ENCODE results near the gene NCAM1. TPM values are rescaled to one million over a fixed set of nuclear protein-coding genes. Genes with fewer than 3 reads are reported as not detected.

The NCAM1 gene
- total and polyA plus RNA-seq, 2 experiments from 2014 or later: 0.76 to 1.6 TPM

DNA sequence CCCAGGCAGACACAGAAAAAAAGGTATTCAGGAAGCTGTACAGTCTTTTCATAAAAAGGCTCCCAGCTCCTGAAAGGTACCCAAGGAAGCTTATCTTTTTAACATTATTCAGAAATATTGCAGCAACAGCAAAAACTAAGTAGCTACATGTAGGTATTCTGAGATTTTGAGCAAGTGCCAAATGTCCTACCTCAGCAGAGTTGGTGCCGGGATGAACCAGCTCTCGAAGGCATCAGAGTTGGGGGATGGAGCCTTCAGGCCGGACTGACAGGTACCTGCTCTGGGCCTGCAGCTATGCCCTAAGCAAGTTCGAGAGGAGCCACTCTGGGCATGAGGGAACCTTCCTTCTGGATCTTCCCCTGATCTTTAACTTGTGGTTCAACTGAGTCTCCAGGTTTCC is 276.0 kb downstream of the NCAM1 start:
- Histone ChIP-seq H3K27me3 (ENCODE audit: insufficient read depth) (no peaks in the 10 kb centered on the region), H3K9me2 (ENCODE audit: insufficient read depth) (no peaks in the 10 kb centered on the region), H3K79me2 (replicated peaks; ENCODE audit: insufficient read depth) (no peaks in the 10 kb centered on the region), H3K4me1 (ENCODE audit: insufficient read depth) (peaks cover 2% of the 10 kb centered on the region; the same call in 1 of the 2 replicates), H3K4me2 (no peak overlapping the region), H3F3A (replicated peaks; ENCODE audit: low read depth) (no peaks in the 10 kb centered on the region), H3K4me3 (no peak overlapping the region), H3K36me3 (ENCODE audit: insufficient read depth) (no peaks in the 10 kb centered on the region), H2AFZ (no peak overlapping the region), H3K27ac (ENCODE audit: low read depth) (no peak overlapping the region), H4K20me1 (replicated peaks; ENCODE audit: insufficient read depth) (no peaks in the 10 kb centered on the region)
- ATAC-seq: no peak
- Mint-ChIP-seq H3K36me3 (ENCODE audit: low read depth) (no peaks in the 10 kb centered on the region; the same call in 2 of the 3 replicates), H3K4me1 (no peaks in the 10 kb centered on the region), H3K4me3 (no peak overlapping the region), H3K9me3 (no peaks in the 10 kb centered on the region), H3K27ac (no peak overlapping the region), H3K27me3 (ENCODE audit: insufficient read depth, low read depth, poor library complexity) (peaks cover 3% of the 10 kb centered on the region)
- TF ChIP-seq, protein P1, sequence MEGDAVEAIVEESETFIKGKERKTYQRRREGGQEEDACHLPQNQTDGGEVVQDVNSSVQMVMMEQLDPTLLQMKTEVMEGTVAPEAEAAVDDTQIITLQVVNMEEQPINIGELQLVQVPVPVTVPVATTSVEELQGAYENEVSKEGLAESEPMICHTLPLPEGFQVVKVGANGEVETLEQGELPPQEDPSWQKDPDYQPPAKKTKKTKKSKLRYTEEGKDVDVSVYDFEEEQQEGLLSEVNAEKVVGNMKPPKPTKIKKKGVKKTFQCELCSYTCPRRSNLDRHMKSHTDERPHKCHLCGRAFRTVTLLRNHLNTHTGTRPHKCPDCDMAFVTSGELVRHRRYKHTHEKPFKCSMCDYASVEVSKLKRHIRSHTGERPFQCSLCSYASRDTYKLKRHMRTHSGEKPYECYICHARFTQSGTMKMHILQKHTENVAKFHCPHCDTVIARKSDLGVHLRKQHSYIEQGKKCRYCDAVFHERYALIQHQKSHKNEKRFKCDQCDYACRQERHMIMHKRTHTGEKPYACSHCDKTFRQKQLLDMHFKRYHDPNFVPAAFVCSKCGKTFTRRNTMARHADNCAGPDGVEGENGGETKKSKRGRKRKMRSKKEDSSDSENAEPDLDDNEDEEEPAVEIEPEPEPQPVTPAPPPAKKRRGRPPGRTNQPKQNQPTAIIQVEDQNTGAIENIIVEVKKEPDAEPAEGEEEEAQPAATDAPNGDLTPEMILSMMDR (conservative IDR thresholded peaks at IDR 0.05; ENCODE audit: low read depth in 2 of 2): no peak
- TF ChIP-seq JUNB (IDR thresholded peaks at IDR 0.05; ENCODE audit: unreplicated experiment) (no peak), STAT1 (IDR thresholded peaks at IDR 0.05; ENCODE audit: unreplicated experiment) (no peak), POLR2AphosphoS5 (IDR thresholded peaks at IDR 0.05; ENCODE audit: low read depth) (no peak), EZH2 (IDR thresholded peaks at IDR 0.05; ENCODE audit: low read depth, unreplicated experiment) (no peak), NANOG (IDR thresholded peaks at IDR 0.05; ENCODE audit: borderline replicate concordance) (no peak), EZH2phosphoT487 (IDR thresholded peaks at IDR 0.05; ENCODE audit: unreplicated experiment) (no peak), ZNF114 (CRISPR knock-in tag; IDR thresholded peaks at IDR 0.05) (no peak), CREB1 (CRISPR knock-in tag; IDR thresholded peaks at IDR 0.05; ENCODE audit: low read depth) (no peak), ZNF331 (CRISPR knock-in tag; IDR thresholded peaks at IDR 0.05; ENCODE audit: low read depth) (no peak)
- TF ChIP-seq, protein P2, sequence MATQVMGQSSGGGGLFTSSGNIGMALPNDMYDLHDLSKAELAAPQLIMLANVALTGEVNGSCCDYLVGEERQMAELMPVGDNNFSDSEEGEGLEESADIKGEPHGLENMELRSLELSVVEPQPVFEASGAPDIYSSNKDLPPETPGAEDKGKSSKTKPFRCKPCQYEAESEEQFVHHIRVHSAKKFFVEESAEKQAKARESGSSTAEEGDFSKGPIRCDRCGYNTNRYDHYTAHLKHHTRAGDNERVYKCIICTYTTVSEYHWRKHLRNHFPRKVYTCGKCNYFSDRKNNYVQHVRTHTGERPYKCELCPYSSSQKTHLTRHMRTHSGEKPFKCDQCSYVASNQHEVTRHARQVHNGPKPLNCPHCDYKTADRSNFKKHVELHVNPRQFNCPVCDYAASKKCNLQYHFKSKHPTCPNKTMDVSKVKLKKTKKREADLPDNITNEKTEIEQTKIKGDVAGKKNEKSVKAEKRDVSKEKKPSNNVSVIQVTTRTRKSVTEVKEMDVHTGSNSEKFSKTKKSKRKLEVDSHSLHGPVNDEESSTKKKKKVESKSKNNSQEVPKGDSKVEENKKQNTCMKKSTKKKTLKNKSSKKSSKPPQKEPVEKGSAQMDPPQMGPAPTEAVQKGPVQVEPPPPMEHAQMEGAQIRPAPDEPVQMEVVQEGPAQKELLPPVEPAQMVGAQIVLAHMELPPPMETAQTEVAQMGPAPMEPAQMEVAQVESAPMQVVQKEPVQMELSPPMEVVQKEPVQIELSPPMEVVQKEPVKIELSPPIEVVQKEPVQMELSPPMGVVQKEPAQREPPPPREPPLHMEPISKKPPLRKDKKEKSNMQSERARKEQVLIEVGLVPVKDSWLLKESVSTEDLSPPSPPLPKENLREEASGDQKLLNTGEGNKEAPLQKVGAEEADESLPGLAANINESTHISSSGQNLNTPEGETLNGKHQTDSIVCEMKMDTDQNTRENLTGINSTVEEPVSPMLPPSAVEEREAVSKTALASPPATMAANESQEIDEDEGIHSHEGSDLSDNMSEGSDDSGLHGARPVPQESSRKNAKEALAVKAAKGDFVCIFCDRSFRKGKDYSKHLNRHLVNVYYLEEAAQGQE (IDR thresholded peaks at IDR 0.05; ENCODE audit: unreplicated experiment): no peak
- TF ChIP-seq, protein P3, sequence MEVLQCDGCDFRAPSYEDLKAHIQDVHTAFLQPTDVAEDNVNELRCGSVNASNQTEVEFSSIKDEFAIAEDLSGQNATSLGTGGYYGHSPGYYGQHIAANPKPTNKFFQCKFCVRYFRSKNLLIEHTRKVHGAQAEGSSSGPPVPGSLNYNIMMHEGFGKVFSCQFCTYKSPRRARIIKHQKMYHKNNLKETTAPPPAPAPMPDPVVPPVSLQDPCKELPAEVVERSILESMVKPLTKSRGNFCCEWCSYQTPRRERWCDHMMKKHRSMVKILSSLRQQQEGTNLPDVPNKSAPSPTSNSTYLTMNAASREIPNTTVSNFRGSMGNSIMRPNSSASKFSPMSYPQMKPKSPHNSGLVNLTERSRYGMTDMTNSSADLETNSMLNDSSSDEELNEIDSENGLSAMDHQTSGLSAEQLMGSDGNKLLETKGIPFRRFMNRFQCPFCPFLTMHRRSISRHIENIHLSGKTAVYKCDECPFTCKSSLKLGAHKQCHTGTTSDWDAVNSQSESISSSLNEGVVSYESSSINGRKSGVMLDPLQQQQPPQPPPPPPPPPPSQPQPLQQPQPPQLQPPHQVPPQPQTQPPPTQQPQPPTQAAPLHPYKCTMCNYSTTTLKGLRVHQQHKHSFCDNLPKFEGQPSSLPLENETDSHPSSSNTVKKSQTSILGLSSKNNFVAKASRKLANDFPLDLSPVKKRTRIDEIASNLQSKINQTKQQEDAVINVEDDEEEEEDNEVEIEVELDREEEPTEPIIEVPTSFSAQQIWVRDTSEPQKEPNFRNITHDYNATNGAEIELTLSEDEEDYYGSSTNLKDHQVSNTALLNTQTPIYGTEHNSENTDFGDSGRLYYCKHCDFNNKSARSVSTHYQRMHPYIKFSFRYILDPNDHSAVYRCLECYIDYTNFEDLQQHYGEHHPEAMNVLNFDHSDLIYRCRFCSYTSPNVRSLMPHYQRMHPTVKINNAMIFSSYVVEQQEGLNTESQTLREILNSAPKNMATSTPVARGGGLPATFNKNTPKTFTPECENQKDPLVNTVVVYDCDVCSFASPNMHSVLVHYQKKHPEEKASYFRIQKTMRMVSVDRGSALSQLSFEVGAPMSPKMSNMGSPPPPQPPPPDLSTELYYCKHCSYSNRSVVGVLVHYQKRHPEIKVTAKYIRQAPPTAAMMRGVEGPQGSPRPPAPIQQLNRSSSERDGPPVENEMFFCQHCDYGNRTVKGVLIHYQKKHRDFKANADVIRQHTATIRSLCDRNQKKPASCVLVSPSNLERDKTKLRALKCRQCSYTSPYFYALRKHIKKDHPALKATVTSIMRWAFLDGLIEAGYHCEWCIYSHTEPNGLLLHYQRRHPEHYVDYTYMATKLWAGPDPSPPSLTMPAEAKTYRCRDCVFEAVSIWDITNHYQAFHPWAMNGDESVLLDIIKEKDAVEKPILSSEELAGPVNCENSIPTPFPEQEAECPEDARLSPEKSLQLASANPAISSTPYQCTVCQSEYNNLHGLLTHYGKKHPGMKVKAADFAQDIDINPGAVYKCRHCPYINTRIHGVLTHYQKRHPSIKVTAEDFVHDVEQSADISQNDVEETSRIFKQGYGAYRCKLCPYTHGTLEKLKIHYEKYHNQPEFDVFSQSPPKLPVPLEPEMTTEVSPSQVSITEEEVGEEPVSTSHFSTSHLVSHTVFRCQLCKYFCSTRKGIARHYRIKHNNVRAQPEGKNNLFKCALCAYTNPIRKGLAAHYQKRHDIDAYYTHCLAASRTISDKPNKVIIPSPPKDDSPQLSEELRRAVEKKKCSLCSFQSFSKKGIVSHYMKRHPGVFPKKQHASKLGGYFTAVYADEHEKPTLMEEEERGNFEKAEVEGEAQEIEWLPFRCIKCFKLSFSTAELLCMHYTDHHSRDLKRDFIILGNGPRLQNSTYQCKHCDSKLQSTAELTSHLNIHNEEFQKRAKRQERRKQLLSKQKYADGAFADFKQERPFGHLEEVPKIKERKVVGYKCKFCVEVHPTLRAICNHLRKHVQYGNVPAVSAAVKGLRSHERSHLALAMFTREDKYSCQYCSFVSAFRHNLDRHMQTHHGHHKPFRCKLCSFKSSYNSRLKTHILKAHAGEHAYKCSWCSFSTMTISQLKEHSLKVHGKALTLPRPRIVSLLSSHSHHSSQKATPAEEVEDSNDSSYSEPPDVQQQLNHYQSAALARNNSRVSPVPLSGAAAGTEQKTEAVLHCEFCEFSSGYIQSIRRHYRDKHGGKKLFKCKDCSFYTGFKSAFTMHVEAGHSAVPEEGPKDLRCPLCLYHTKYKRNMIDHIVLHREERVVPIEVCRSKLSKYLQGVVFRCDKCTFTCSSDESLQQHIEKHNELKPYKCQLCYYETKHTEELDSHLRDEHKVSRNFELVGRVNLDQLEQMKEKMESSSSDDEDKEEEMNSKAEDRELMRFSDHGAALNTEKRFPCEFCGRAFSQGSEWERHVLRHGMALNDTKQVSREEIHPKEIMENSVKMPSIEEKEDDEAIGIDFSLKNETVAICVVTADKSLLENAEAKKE (CRISPR knock-in tag; IDR thresholded peaks at IDR 0.05): no peak
- TF ChIP-seq, protein P4, sequence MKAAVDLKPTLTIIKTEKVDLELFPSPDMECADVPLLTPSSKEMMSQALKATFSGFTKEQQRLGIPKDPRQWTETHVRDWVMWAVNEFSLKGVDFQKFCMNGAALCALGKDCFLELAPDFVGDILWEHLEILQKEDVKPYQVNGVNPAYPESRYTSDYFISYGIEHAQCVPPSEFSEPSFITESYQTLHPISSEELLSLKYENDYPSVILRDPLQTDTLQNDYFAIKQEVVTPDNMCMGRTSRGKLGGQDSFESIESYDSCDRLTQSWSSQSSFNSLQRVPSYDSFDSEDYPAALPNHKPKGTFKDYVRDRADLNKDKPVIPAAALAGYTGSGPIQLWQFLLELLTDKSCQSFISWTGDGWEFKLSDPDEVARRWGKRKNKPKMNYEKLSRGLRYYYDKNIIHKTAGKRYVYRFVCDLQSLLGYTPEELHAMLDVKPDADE (IDR thresholded peaks at IDR 0.05): no peak
- DNase-seq (ENCODE audit: low spot score): no peak
